Caco-2 (cell line): ENCODE data around the gene FAM83C. TPM values are rescaled to one million over a fixed set of nuclear protein-coding genes. Genes with fewer than 3 reads are reported as not detected.

Experiments used
- BruUV-seq: library from RNA; stranded (reverse); fragments of 400-500 nt; replicated peaks from 2 replicates; lab custom pipeline; 2021; lab: Mats Ljungman, UMichigan
- CTCF ChIA-PET: fragments of 300-600 bp; sonication (Branson Sonifier 250); formaldehyde crosslinking; loops from one replicate; lab custom pipeline; 2022; ENCODE audit warnings: antibody characterized with exemption; lab: Charles Lee
- POLR2A ChIA-PET: fragments of 300-600 bp; sonication (Branson Sonifier 250); formaldehyde crosslinking; loops from one replicate; lab custom pipeline; 2022; ENCODE audit warnings: antibody characterized with exemption; lab: Charles Lee
- DNase-seq, 2 experiments: peaks; one replicate each; pipeline versions ENCODE4 v3.0.0 to v3.0.0-alpha.2; 2020 to 2022
- H3K27me3 ChIP-seq: replicated peaks from 2 replicates; pipeline ENCODE4 v1.6.0; 2011; ENCODE audit warnings: low read length; ENCODE audit not compliant: control insufficient read depth, insufficient read depth
- H3K36me3 ChIP-seq: 2 replicates; pipeline ENCODE4 v1.5.1; 2011; ENCODE audit warnings: low read length; ENCODE audit not compliant: control insufficient read depth, insufficient read depth
- H3K4me1 ChIP-seq: fragments of 250-450 bp; sonication (Bioruptor Pico); 2 replicates; pipeline ENCODE4 v1.5.1; 2020; ENCODE audit warnings: mild to moderate bottlenecking
- H3K4me3 ChIP-seq: 2 replicates; pipeline ENCODE4 v1.5.1; 2011; ENCODE audit warnings: low read depth, mild to moderate bottlenecking, control low read depth, low read length
- H3K9me3 ChIP-seq: fragments of 250-450 bp; sonication (Bioruptor Pico); 2 replicates; pipeline ENCODE4 v1.5.1; 2020; ENCODE audit warnings: mild to moderate bottlenecking, moderate library complexity
- H3K27ac Mint-ChIP-seq: one replicate; pipeline ENCODE4 v1.8.0; 2022; ENCODE audit warnings: mixed read lengths; ENCODE audit not compliant: unreplicated experiment
- H3K27me3 Mint-ChIP-seq: one replicate; pipeline ENCODE4 v1.8.0; 2022; ENCODE audit warnings: mixed read lengths; ENCODE audit not compliant: insufficient read depth, unreplicated experiment
- H3K36me3 Mint-ChIP-seq: one replicate; pipeline ENCODE4 v1.8.0; 2022; ENCODE audit warnings: mild to moderate bottlenecking, mixed read lengths; ENCODE audit not compliant: insufficient read depth, unreplicated experiment
- H3K4me1 Mint-ChIP-seq: one replicate; pipeline ENCODE4 v1.8.0; 2022; ENCODE audit warnings: low read depth, mixed read lengths; ENCODE audit not compliant: unreplicated experiment
- H3K4me3 Mint-ChIP-seq: one replicate; pipeline ENCODE4 v1.8.0; 2022; ENCODE audit warnings: mild to moderate bottlenecking, moderate library complexity, mixed read lengths; ENCODE audit not compliant: unreplicated experiment
- H3K9me3 Mint-ChIP-seq: one replicate; pipeline ENCODE4 v1.8.0; 2022; ENCODE audit warnings: mixed read lengths; ENCODE audit not compliant: unreplicated experiment
- CTCF ChIP-seq, 2 experiments: fragments of 200-600 bp in 1 of 2; IDR thresholded peaks; 1 replicate in 1 of 2; 2 replicates in 1 of 2; pipeline versions ENCODE4 v1.5.1 to v1.8.0; 2011 to 2022; ENCODE audit warnings: antibody characterized with exemption in 1 of 2, control low read depth in 1 of 2, inconsistent platforms in 1 of 2, low read depth in 1 of 2, low read length in 1 of 2, mild to moderate bottlenecking in 1 of 2, moderate library complexity in 1 of 2; ENCODE audit not compliant: insufficient read depth in 1 of 2, severe bottlenecking in 1 of 2, unreplicated experiment in 1 of 2
- intact Hi-C: fragments of 100-400 bp; cut with micrococcal nuclease; formaldehyde crosslinking; loops from one replicate; pipeline ENCODE4 v1.10.0; 2022; ENCODE audit not compliant: unreplicated experiment
- total RNA-seq: library from RNA; stranded (reverse); gene quantifications from 2 replicates; pipeline ENCODE4 v1.2.3, GENCODE V29; 2022

FAM83C gene
- total RNA-seq, 1 experiment from 2014 or later = not detected

GRCh38 chr20:35296101-35296554 lies 3.9 kb upstream of the FAM83C start:
- no peak for TF ChIP-seq CTCF (IDR thresholded peaks at IDR 0.05; ENCODE audit: insufficient read depth in 1 of 2, low read depth in 1 of 2, low read length in 1 of 2, severe bottlenecking in 1 of 2, unreplicated experiment in 1 of 2)
- ChIA-PET POLR2A (no interaction called here), CTCF (interaction anchor here (1.5 to 1.9 kb wide), 3 partner anchors 9 to 24 kb away, joined by 6 read pairs; partner anchors contain the start of gene EIF6)
- no peak for DNase-seq
- H3K9me3 Mint-ChIP-seq = no peaks in the 10 kb centered on the region
- Histone ChIP-seq H3K27me3 (no peaks in the 10 kb centered on the region), H3K4me1 (peaks cover 12% of the 10 kb centered on the region), H3K36me3 (no peaks in the 10 kb centered on the region), H3K4me3 (no peak overlapping the region), H3K9me3 (no peaks in the 10 kb centered on the region)
- H3K4me3 Mint-ChIP-seq = no peak overlapping the region
- H3K27ac Mint-ChIP-seq = no peak overlapping the region
- no peaks in the 10 kb centered on the region for H3K27me3 Mint-ChIP-seq
- intact Hi-C loops = no loop called here
- peaks cover 17% of the 10 kb centered on the region for H3K4me1 Mint-ChIP-seq
- H3K36me3 Mint-ChIP-seq = peaks cover 5% of the 10 kb centered on the region
- no TSS peak for BruUV-seq

- ChIA-PET CTCF (interaction anchor here (0.5 to 2.9 kb wide), 3 partner anchors 9 to 695 kb away, joined by 3 to 17 read pairs (median 4); no protein-coding TSS in a partner anchor), POLR2A (no interaction called here)
- Mint-ChIP-seq H3K4me1 (peaks cover 17% of the 10 kb centered on the region), H3K27ac (no peak overlapping the region), H3K27me3 (no peaks in the 10 kb centered on the region), H3K4me3 (no peak overlapping the region), H3K36me3 (peaks cover 5% of the 10 kb centered on the region), H3K9me3 (no peaks in the 10 kb centered on the region)
- Histone ChIP-seq H3K4me1 (peaks cover 12% of the 10 kb centered on the region), H3K9me3 (no peaks in the 10 kb centered on the region), H3K36me3 (no peaks in the 10 kb centered on the region), H3K27me3 (no peaks in the 10 kb centered on the region), H3K4me3 (no peak overlapping the region)
- TF ChIP-seq CTCF (IDR thresholded peaks at IDR 0.05; ENCODE audit: insufficient read depth in 1 of 2, low read depth in 1 of 2, low read length in 1 of 2, severe bottlenecking in 1 of 2, unreplicated experiment in 1 of 2) = no peak
- intact Hi-C loops = no loop called here
- DNase-seq = no peak
- no TSS peak for BruUV-seq
These were observed 3.4 kb upstream of the FAM83C start for GRCh38 chr20:35295674-35296073.

- Mint-ChIP-seq H3K36me3 (peaks cover 5% of the 10 kb centered on the region), H3K9me3 (no peaks in the 10 kb centered on the region), H3K4me3 (no peak overlapping the region), H3K4me1 (peaks cover 17% of the 10 kb centered on the region), H3K27ac (no peak overlapping the region), H3K27me3 (no peaks in the 10 kb centered on the region)
- TF ChIP-seq CTCF (IDR thresholded peaks at IDR 0.05; ENCODE audit: insufficient read depth in 1 of 2, low read depth in 1 of 2, low read length in 1 of 2, severe bottlenecking in 1 of 2, unreplicated experiment in 1 of 2) = no peak
- intact Hi-C loops = no loop called here
- ChIA-PET POLR2A (no interaction called here), CTCF (interaction anchor here (0.6 to 2.9 kb wide), 3 partner anchors 10 to 31 kb away, joined by 3 to 17 read pairs (median 4); no protein-coding TSS in a partner anchor)
- H3K4me1 ChIP-seq = peaks cover 12% of the 10 kb centered on the region
- no peak overlapping the region for H3K4me3 ChIP-seq
- DNase-seq = no peak
- no TSS peak for BruUV-seq
- H3K36me3 ChIP-seq = no peaks in the 10 kb centered on the region
- H3K27me3 ChIP-seq = no peaks in the 10 kb centered on the region
- no peaks in the 10 kb centered on the region for H3K9me3 ChIP-seq
These were observed 2.8 kb upstream of the FAM83C start for GRCh38 chr20:35295058-35295457.
